Neural progenitor cell (in vitro differentiated cells): ENCODE measurements around the gene OTOS.

Source experiments
- EZH2 ChIP-seq: fragments of 200-600 bp; sonication (generic); IDR thresholded peaks from 2 replicates; pipeline ENCODE4 v1.6.1; 2017; ENCODE audit warnings: antibody characterized with exemption, mild to moderate bottlenecking, moderate library complexity
- EZH2phosphoT487 ChIP-seq: fragments of 200-600 bp; sonication (generic); IDR thresholded peaks from 2 replicates; pipeline ENCODE4 v1.6.1; 2017; ENCODE audit warnings: antibody characterized with exemption
- TF ChIP-seq, protein P1 (sequence below): fragments of 200-600 bp; sonication (generic); IDR thresholded peaks from 2 replicates; pipeline ENCODE4 v1.5.1; 2017; ENCODE audit warnings: antibody characterized with exemption, mild to moderate bottlenecking

- TF ChIP-seq EZH2 (no peak), EZH2phosphoT487 (no peak)
- TF ChIP-seq, protein P1, sequence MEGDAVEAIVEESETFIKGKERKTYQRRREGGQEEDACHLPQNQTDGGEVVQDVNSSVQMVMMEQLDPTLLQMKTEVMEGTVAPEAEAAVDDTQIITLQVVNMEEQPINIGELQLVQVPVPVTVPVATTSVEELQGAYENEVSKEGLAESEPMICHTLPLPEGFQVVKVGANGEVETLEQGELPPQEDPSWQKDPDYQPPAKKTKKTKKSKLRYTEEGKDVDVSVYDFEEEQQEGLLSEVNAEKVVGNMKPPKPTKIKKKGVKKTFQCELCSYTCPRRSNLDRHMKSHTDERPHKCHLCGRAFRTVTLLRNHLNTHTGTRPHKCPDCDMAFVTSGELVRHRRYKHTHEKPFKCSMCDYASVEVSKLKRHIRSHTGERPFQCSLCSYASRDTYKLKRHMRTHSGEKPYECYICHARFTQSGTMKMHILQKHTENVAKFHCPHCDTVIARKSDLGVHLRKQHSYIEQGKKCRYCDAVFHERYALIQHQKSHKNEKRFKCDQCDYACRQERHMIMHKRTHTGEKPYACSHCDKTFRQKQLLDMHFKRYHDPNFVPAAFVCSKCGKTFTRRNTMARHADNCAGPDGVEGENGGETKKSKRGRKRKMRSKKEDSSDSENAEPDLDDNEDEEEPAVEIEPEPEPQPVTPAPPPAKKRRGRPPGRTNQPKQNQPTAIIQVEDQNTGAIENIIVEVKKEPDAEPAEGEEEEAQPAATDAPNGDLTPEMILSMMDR, result no peak
Observed at GRCh38 chr2:240105982-240106381, 34.5 kb downstream of the OTOS start.
